ENCODE data around the gene NPC2.
"Not testable (repeated sequence)": the region's sequence is repeated elsewhere in the genome, so short reads cannot be mapped to it uniquely, and the experiment has no call there.

The NPC2 gene

GRCh38 chr14:74492776-74493342, at the start of gene NPC2:
NPC2 (minus strand) TSS chr14:74493305; CDS start chr14:74493274, 31 bp downstream.
- no peak for DNase-seq (ENCODE audit: low read depth in 2 of 3, low spot score in 1 of 3)

GRCh38 chr14:74542056-74542685, 49.1 kb upstream of the NPC2 start:
- DNase-seq (ENCODE audit: low read depth in 2 of 3, low spot score in 1 of 3), result no peak

DNA sequence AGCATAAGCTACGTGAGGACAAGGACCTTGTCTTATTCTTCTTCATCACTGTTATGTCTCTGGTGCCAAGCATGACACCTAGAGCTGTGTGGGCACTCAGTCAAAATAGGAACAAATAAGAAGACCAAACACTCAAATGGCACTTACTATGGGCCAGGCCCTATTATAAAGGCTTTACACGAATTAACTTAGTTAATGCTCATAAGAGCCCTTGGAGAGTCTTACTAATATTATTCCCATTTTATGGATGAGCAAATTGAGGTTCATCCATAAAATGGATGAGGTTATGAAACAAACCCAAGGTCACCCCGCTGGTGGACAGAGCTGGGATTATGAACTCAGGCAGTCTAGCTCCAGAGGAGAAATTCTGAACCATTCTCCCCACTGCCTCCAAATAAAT, 48.1 kb upstream of the NPC2 start:
- DNase-seq (ENCODE audit: low read depth in 2 of 3, low spot score in 1 of 3), result no peak

DNA sequence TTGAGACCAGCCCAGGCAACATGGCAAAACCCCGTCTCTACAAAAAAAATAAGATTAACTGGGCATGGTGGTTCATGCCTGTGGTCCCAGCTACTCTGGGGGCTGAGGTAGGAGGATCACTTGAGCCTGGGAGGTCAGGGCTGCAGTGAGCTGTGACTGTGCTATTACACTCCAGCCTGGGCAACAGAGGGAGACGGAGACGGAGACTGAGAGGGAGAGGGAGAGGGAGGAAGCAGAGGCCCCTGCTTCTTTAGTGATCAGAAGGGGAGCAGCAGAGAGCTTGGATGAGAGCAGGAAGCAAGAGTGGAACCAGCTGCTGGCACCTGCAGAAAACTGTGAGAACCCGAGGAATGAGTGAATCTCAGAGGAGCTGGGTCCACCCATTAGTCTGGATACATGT, 46.4 kb upstream of the NPC2 start:
- DNase-seq (ENCODE audit: low read depth in 2 of 3, low spot score in 1 of 3), result no peak

DNA sequence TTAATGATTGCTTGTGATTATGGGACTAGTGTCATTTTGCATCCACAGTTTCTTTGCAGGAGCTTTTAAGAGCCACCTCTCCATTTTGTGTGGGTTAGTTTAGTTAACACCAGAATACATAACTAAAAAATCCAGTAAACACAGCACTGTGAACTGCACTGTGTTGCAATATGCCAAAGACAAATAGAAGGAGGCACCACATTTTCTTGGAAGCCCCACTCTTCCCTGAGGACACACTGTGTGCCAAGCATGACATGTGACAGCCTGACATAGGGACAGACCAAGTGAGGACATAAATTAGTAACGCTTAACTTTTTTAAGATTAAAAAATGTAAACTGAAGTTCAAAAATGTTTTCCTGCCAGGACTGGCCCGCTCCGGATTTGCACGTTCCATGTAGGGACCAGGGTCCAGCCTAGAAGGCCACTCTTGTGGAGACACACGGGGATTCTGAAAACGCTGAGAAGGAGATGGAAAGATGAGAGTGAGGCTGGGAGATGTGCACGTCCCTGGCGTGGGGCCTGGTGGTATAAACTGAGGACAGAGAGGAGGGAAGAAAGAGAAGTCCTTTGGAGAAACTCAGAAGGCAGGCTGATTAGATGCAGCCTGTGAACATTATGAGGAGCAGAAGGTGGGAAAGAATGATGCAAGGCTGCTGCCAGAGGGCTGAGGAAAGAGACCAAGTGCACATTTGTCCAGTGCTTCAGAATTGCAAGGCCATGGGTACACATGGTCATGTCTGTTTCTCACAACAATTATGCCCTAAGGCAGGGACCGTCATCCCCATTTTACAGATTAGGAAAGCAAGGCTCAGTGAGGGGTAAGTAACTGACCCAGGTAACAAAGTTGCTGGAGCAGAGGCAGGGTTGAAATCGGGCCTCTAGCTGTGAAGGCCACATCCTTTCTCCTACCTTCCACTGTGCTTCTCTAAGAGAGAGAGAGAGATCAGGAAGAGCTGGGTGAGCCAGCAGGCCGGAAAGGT, 45.6 kb upstream of the NPC2 start:
- DNase-seq (ENCODE audit: low read depth in 2 of 3, low spot score in 1 of 3), result no peak

- DNase-seq (ENCODE audit: low read depth in 2 of 3, low spot score in 1 of 3), result not testable (repeated sequence)
These were observed 43.2 kb upstream of the NPC2 start for GRCh38 chr14:74536336-74536735.

DNA sequence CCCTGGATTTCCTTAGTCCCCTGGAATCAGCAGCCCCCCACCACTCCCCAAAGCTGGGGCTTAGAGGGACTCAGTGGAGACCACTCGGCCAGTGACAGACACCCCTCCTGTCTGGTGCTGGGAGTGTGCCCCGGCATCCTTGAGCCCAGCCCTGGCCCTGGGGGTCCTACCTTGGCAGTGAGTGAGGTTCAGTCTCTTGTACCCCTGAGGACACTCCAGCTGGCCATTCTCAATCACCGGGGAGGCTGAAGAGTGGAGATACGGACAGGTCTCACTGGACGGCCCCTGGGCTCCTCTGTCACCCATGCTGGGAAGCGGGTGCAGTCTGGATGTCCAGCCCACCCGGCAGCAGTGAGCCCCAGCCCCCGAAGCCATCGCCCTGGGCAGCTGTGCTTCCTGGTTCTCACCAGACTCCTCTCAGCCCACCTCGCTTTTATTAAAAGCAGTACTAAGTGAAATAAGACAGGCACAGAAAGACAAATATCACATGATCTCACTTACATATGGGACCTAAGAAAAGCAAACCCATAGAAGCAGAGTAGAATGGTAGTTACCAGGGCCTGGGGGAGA, 42.7 kb upstream of the NPC2 start:
- DNase-seq (ENCODE audit: low read depth in 2 of 3, low spot score in 1 of 3), result no peak

DNA sequence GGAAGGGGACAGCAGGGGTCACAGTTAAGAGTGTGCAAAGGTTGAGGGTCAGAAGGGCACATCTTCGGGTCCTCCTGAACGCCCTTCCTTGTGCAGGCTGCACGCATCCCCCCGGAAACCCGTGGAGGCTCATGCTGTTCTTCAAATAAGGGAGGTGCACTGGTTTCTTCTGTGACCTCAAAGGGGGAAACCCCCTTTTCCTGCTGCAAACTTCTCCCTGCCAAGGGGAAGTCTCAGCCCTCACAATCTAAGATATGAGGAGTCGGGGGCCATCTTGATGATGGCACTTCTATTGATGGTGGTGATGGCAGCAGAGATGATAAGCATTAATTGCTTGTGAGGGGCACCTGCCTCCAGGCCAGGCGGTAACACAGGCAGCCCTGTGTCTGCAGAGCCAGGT, 40.5 kb upstream of the NPC2 start:
- DNase-seq (ENCODE audit: low read depth in 2 of 3, low spot score in 1 of 3), result no peak

DNA sequence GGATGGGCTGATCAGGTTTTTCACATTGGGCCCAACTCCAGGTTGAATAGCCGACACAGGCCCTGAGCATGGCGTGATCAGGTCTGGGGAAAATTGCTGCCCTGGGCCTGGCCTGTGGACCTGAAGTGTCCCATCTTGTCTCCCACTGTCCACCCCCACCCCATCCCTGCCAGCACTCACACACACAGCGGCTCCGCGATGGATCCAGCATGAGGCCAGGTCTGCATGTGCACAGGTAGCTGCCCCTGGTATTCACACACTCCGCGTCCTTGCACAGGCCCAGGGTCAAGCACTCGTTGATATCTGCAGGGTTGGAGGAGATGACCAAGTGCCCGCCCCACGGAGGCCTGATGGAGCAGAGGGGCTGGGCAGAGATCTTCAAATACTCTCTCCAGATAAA, 39.1 kb upstream of the NPC2 start:
- no peak for DNase-seq (ENCODE audit: low read depth in 2 of 3, low spot score in 1 of 3)

- no peak for DNase-seq (ENCODE audit: low read depth in 2 of 3, low spot score in 1 of 3)
These were observed 38.4 kb upstream of the NPC2 start for GRCh38 chr14:74531467-74531866.

DNA sequence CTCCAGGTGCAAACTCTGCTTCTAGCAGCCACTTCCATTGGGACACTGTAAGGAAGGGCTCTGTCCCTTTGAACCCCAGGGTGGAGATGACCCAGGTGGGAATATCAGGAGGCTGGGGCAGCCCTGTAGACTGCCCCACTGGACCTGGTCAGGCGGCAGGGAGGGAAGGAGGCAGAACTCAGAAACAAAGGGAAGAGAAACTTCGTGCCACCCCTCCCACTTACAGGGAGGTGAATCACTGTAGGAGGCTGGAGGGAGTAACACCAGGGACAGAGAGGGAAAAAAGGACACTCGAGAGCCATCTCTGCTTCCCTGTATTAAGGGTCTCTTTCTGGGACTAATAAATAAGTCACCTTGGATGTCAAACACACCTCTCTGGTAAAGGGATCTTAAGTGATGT, 37.9 kb upstream of the NPC2 start:
- DNase-seq (ENCODE audit: low read depth in 2 of 3, low spot score in 1 of 3), result no peak

DNA sequence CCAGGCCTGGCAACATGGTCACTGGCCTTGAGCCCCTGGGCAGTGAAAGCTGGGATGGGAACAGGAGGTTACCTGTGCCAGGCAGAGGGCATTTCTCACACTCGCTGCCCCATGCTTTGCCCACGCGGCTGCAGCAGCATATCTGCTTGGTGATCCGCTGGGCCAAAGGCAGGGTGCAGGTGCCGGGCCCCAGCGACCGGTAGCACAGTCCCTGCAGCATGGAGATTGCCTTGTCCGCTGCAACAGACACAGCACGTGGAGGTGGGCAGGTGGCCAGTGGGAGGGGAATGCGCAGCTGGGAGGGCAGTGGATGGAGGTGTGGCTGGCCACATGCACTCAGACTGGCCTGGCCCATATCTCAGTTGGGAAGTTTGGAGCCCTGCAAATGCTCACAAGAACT, 35.8 kb upstream of the NPC2 start:
- no peak for DNase-seq (ENCODE audit: low read depth in 2 of 3, low spot score in 1 of 3)

- DNase-seq (ENCODE audit: low read depth in 2 of 3, low spot score in 1 of 3), result no peak
These were observed 35.3 kb upstream of the NPC2 start for GRCh38 chr14:74528406-74528805.

DNA sequence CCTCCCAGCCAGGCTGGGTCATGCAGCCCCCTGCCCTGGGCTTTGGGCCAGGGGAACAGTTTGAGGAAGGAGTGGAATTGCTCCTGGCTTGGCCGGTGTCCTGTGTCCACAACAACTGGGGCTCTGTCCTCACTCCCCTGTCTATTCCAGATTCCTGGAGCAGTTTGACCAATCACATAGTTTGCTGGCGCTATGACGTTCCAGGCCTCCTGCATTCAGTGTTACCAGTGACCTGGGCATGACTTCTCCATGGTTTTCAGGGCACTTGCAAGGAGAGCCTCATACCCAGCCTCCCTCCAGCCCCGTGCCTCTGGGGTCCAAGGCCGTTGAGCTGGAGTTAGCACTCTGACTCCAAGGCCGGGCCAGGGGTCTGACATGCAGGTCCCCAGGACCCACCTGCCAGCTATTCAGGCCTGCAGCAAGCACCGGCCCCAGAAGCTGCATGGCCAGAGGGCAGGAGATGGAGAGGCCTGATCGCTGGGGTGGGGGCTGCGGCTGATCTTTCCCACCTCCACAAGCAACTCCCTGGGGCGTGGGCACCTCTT, 34.7 kb upstream of the NPC2 start:
- no peak for DNase-seq (ENCODE audit: low read depth in 2 of 3, low spot score in 1 of 3)

GRCh38 chr14:74526854-74527585, 33.9 kb upstream of the NPC2 start:
- no peak for DNase-seq (ENCODE audit: low read depth in 2 of 3, low spot score in 1 of 3)

- no peak for DNase-seq (ENCODE audit: low read depth in 2 of 3, low spot score in 1 of 3)
These were observed 32.3 kb upstream of the NPC2 start for GRCh38 chr14:74525361-74525851.

- DNase-seq (ENCODE audit: low read depth in 2 of 3, low spot score in 1 of 3), result no peak
These were observed 31.7 kb upstream of the NPC2 start for GRCh38 chr14:74524812-74525135.

DNA sequence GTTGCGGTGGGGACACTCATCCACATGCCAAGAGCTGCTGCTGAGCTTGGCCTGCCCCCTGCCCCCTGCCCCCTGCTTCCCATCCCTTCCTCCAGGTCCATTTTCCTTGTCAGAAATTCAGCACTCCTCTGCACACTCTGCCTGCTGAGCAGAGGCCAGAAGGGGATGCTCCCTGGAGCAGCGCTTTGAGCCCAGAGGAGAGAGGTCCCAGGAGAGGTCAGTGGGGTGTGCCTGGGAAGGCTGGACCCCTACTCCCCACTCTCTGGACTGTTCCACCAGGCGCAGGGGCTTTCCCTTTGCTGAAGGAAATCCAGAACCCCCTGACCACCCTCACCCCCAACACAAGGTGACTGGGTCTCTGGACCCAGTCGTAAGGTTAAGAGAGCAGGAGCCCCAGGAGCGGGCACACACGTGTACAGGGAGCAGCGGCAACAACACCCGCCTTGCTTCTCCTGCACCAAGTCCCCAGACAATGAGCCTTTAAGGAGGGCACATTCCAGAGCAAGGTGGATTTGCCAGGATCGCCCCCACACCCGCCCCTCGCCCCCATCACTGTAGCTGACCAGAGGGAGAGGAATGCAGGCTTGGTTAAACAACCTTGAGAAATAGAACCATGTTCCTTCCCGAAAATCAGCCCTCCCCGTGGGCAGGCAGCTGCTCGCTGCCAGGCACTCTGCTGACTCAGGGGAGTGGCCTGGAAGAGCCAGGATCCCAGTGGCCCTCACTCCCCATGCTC, 31.1 kb upstream of the NPC2 start:
- DNase-seq (ENCODE audit: low read depth in 2 of 3, low spot score in 1 of 3), result no peak

GRCh38 chr14:74522740-74523139, 29.6 kb upstream of the NPC2 start:
- no peak for DNase-seq (ENCODE audit: low read depth in 2 of 3, low spot score in 1 of 3)

- no peak for DNase-seq (ENCODE audit: low read depth in 2 of 3, low spot score in 1 of 3)
These were observed 28.7 kb upstream of the NPC2 start for GRCh38 chr14:74521756-74522155.

Measured in stimulated activated CD4-positive, alpha-beta T cell treated with anti-CD3 and anti-CD28 coated beads, Interleukin-12 subunit alpha, Interleukin-12 subunit beta, amount 100 ng/mL, for 48 hours (primary cell).